GM23338 (cell line): ENCODE measurements around the gene PSMD5. TPM values are rescaled to one million over a fixed set of nuclear protein-coding genes. Genes with fewer than 3 reads are reported as not detected.

Source experiments
- ATAC-seq: fragments of 200-7000 bp; cut with Tn5 transposase; 3 replicates; pipeline ENCODE4 v1.9.1; 2020
- DNase-seq: peaks from one replicate; pipeline ENCODE4 v3.0.0-alpha.2; 2015; ENCODE audit warnings: low spot score
- H2AFZ ChIP-seq: fragments of 200-600 bp; sonication (generic); 2 replicates; pipeline ENCODE4 v1.8.0; 2016; ENCODE audit warnings: antibody characterized with exemption, mild to moderate bottlenecking, moderate library complexity
- H3F3A ChIP-seq: fragments of 200-600 bp; sonication (generic); replicated peaks from 2 replicates; pipeline ENCODE4 v1.8.0; 2017; ENCODE audit warnings: antibody characterized with exemption, mixed run types, low read depth
- H3K27ac ChIP-seq: fragments of 200-600 bp; sonication (generic); 2 replicates; pipeline ENCODE4 v1.6.1; 2016; ENCODE audit warnings: low read depth
- H3K27me3 ChIP-seq: fragments of 200-600 bp; sonication (generic); 2 replicates; pipeline ENCODE4 v1.8.0; 2016; ENCODE audit warnings: mild to moderate bottlenecking, mixed run types, moderate library complexity; ENCODE audit not compliant: insufficient read depth
- H3K36me3 ChIP-seq: fragments of 200-600 bp; sonication (generic); 2 replicates; pipeline ENCODE4 v1.8.0; 2016; ENCODE audit warnings: mild to moderate bottlenecking; ENCODE audit not compliant: insufficient read depth
- H3K4me1 ChIP-seq: fragments of 200-600 bp; sonication (generic); 2 replicates; pipeline ENCODE4 v1.8.0; 2016; ENCODE audit warnings: mild to moderate bottlenecking, moderate library complexity; ENCODE audit not compliant: insufficient read depth
- H3K4me2 ChIP-seq: fragments of 200-600 bp; sonication (generic); 2 replicates; pipeline ENCODE4 v1.7.1; 2017; ENCODE audit warnings: mixed run types
- H3K4me3 ChIP-seq: fragments of 200-600 bp; sonication (generic); 2 replicates; pipeline ENCODE4 v1.6.1; 2016; ENCODE audit warnings: mixed run types
- H3K79me2 ChIP-seq: fragments of 200-600 bp; sonication (generic); replicated peaks from 2 replicates; pipeline ENCODE4 v1.8.0; 2017; ENCODE audit warnings: mild to moderate bottlenecking; ENCODE audit not compliant: insufficient read depth
- H3K9me2 ChIP-seq: fragments of 200-600 bp; sonication (generic); 2 replicates; pipeline ENCODE4 v1.8.0; 2017; ENCODE audit not compliant: insufficient read depth
- H4K20me1 ChIP-seq: fragments of 200-600 bp; sonication (generic); replicated peaks from 2 replicates; pipeline ENCODE4 v1.8.0; 2017; ENCODE audit warnings: mild to moderate bottlenecking; ENCODE audit not compliant: insufficient read depth
- H3K27ac Mint-ChIP-seq: 2 replicates; pipeline ENCODE4 v1.8.0; 2020; ENCODE audit warnings: inconsistent platforms, mild to moderate bottlenecking, moderate library complexity, mixed read lengths
- H3K27me3 Mint-ChIP-seq: 3 replicates; pipeline ENCODE4 v1.8.0; 2022; ENCODE audit warnings: low read depth, mild to moderate bottlenecking, moderate library complexity, mixed read lengths, inconsistent platforms; ENCODE audit not compliant: insufficient read depth, poor library complexity
- H3K36me3 Mint-ChIP-seq: 3 replicates; pipeline ENCODE4 v1.8.0; 2021; ENCODE audit warnings: low read depth, mild to moderate bottlenecking, inconsistent platforms, moderate library complexity, mixed read lengths
- H3K4me1 Mint-ChIP-seq: 3 replicates; pipeline ENCODE4 v1.8.0; 2020; ENCODE audit warnings: mild to moderate bottlenecking, inconsistent platforms, mixed read lengths
- H3K4me3 Mint-ChIP-seq: 3 replicates; pipeline ENCODE4 v1.8.0; 2021; ENCODE audit warnings: moderate library complexity, mild to moderate bottlenecking, inconsistent platforms, mixed read lengths
- H3K9me3 Mint-ChIP-seq: 3 replicates; pipeline ENCODE4 v1.8.0; 2020; ENCODE audit warnings: moderate library complexity, mild to moderate bottlenecking, inconsistent platforms, mixed read lengths
- CREB1 ChIP-seq: fragments of 250-450 bp; sonication (Bioruptor Pico); IDR thresholded peaks from 2 replicates; pipeline ENCODE4 v1.5.0; 2020; ENCODE audit warnings: low read depth, mild to moderate bottlenecking, moderate library complexity
- EZH2 ChIP-seq: fragments of 200-600 bp; sonication (generic); IDR thresholded peaks from one replicate; pipeline ENCODE4 v1.8.0; 2017; ENCODE audit warnings: antibody characterized with exemption, mild to moderate bottlenecking, low read depth; ENCODE audit not compliant: unreplicated experiment
- EZH2phosphoT487 ChIP-seq: fragments of 200-600 bp; sonication (generic); IDR thresholded peaks from one replicate; pipeline ENCODE4 v1.8.1; 2018; ENCODE audit warnings: antibody characterized with exemption; ENCODE audit not compliant: unreplicated experiment
- JUNB ChIP-seq: IDR thresholded peaks from one replicate; pipeline ENCODE4 v1.6.1; 2016; ENCODE audit warnings: antibody characterized with exemption; ENCODE audit not compliant: unreplicated experiment
- NANOG ChIP-seq: IDR thresholded peaks from 2 replicates; pipeline ENCODE4 v1.6.1; 2016; ENCODE audit warnings: antibody characterized with exemption, borderline replicate concordance
- POLR2AphosphoS5 ChIP-seq: IDR thresholded peaks from 2 replicates; pipeline ENCODE4 v1.6.1; 2016; ENCODE audit warnings: antibody characterized with exemption, low read depth
- STAT1 ChIP-seq: IDR thresholded peaks from one replicate; pipeline ENCODE4 v1.6.1; 2016; ENCODE audit warnings: antibody characterized with exemption; ENCODE audit not compliant: unreplicated experiment
- ZNF114 ChIP-seq: fragments of 250-450 bp; sonication (Bioruptor Pico); IDR thresholded peaks from 2 replicates; pipeline ENCODE4 v1.5.0; 2020; ENCODE audit warnings: mild to moderate bottlenecking, moderate library complexity
- ZNF331 ChIP-seq: fragments of 250-450 bp; sonication (Bioruptor Pico); IDR thresholded peaks from 2 replicates; pipeline ENCODE4 v1.5.0; 2020; ENCODE audit warnings: low read depth, mild to moderate bottlenecking, moderate library complexity
- polyA plus RNA-seq: library from polyadenylated mRNA; unstranded; fragments of >200 nt; fragmentation: Nextera tagmentation; extraction: Ambion mirVana; gene quantifications from 2 replicates; pipeline ENCODE4 v1.2.1, GENCODE V29; 2016
- total RNA-seq: library from RNA; depleted of rRNA; stranded (reverse); fragments of >200 nt; shearing (Covaris generic); gene quantifications from 2 replicates; pipeline ENCODE4 v1.2.3, GENCODE V29; 2014
- TF ChIP-seq, protein P1 (sequence below): IDR thresholded peaks from one replicate; pipeline ENCODE4 v1.6.1; 2018; ENCODE audit warnings: antibody characterized with exemption; ENCODE audit not compliant: unreplicated experiment
- TF ChIP-seq, protein P2 (sequence below), 2 experiments: fragments of 200-600 bp in 1 of 2; sonication (generic) in 1 of 2; conservative IDR thresholded peaks; 2 replicates each; pipeline versions ENCODE4 v1.5.1 to v1.6.1; 2016 to 2017; ENCODE audit warnings: antibody characterized with exemption in 2 of 2, low read depth in 2 of 2, mild to moderate bottlenecking in 2 of 2, moderate library complexity in 1 of 2
- TF ChIP-seq, protein P3 (sequence below): IDR thresholded peaks from 2 replicates; pipeline ENCODE4 v1.6.1; 2016; ENCODE audit warnings: antibody characterized with exemption

The PSMD5 gene
- total and polyA plus RNA-seq, 2 experiments from 2014 or later = 23.9 to 40.5 TPM

DNA sequence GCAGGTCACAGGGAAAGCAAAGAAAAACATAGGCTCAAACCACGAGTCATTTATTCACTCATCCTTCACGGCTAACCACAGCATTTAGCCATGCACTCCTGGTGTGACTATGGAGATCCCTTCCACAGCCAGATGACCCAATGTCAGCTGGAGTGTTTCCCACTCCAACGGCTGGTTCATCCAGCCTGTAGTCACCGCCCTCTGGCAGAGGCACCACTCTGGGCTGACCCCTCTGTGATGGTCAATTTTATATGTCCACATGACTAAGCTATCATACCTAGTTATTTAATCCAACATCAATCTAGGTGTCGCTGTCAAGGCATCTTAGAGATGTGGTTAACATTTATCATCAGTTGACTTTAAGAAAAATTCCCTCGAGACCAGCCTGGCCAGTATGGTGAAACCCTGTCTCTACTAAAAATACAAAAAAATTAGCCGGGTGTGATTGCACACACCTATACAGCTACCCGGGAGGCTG, 43.8 kb upstream of the PSMD5 start (continued):
- TF ChIP-seq, protein P1, sequence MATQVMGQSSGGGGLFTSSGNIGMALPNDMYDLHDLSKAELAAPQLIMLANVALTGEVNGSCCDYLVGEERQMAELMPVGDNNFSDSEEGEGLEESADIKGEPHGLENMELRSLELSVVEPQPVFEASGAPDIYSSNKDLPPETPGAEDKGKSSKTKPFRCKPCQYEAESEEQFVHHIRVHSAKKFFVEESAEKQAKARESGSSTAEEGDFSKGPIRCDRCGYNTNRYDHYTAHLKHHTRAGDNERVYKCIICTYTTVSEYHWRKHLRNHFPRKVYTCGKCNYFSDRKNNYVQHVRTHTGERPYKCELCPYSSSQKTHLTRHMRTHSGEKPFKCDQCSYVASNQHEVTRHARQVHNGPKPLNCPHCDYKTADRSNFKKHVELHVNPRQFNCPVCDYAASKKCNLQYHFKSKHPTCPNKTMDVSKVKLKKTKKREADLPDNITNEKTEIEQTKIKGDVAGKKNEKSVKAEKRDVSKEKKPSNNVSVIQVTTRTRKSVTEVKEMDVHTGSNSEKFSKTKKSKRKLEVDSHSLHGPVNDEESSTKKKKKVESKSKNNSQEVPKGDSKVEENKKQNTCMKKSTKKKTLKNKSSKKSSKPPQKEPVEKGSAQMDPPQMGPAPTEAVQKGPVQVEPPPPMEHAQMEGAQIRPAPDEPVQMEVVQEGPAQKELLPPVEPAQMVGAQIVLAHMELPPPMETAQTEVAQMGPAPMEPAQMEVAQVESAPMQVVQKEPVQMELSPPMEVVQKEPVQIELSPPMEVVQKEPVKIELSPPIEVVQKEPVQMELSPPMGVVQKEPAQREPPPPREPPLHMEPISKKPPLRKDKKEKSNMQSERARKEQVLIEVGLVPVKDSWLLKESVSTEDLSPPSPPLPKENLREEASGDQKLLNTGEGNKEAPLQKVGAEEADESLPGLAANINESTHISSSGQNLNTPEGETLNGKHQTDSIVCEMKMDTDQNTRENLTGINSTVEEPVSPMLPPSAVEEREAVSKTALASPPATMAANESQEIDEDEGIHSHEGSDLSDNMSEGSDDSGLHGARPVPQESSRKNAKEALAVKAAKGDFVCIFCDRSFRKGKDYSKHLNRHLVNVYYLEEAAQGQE = no peak
- TF ChIP-seq STAT1 (no peak), EZH2 (no peak), POLR2AphosphoS5 (no peak), JUNB (no peak), ZNF331 (CRISPR knock-in tag) (no peak), CREB1 (no peak), EZH2phosphoT487 (no peak)
- TF ChIP-seq, protein P2, sequence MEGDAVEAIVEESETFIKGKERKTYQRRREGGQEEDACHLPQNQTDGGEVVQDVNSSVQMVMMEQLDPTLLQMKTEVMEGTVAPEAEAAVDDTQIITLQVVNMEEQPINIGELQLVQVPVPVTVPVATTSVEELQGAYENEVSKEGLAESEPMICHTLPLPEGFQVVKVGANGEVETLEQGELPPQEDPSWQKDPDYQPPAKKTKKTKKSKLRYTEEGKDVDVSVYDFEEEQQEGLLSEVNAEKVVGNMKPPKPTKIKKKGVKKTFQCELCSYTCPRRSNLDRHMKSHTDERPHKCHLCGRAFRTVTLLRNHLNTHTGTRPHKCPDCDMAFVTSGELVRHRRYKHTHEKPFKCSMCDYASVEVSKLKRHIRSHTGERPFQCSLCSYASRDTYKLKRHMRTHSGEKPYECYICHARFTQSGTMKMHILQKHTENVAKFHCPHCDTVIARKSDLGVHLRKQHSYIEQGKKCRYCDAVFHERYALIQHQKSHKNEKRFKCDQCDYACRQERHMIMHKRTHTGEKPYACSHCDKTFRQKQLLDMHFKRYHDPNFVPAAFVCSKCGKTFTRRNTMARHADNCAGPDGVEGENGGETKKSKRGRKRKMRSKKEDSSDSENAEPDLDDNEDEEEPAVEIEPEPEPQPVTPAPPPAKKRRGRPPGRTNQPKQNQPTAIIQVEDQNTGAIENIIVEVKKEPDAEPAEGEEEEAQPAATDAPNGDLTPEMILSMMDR (conservative IDR thresholded peaks at IDR 0.05; ENCODE audit: low read depth in 2 of 2) = no peak
- TF ChIP-seq, protein P3, sequence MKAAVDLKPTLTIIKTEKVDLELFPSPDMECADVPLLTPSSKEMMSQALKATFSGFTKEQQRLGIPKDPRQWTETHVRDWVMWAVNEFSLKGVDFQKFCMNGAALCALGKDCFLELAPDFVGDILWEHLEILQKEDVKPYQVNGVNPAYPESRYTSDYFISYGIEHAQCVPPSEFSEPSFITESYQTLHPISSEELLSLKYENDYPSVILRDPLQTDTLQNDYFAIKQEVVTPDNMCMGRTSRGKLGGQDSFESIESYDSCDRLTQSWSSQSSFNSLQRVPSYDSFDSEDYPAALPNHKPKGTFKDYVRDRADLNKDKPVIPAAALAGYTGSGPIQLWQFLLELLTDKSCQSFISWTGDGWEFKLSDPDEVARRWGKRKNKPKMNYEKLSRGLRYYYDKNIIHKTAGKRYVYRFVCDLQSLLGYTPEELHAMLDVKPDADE = no peak

DNA sequence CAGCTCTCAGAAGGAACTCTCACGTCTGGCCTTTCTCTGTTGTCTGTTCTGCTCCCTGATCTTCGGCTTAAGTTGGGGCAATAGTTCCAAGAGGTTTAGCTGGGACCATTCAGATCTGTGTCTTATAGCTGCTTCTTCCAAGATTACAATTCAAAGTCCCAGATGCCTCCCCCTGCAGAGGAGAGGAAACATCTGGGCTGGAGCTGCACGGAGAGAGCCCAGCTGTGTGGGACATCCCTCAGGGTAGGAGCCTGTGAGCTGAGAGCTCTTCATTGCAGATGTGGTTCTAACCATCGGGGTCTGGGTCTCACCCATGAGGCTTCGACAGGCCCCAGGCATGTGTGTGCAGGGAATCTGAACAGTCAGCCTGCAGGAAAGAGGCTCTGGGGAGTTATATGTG, 43.2 kb upstream of the PSMD5 start:
- Histone ChIP-seq H2AFZ (peak overlapping the region; percentile 63; the same call in 1 of the 2 replicates), H3K36me3 (no peaks in the 10 kb centered on the region), H3K9me2 (no peaks in the 10 kb centered on the region), H3K27ac (no peak overlapping the region), H4K20me1 (no peaks in the 10 kb centered on the region), H3K79me2 (no peaks in the 10 kb centered on the region), H3K4me3 (no peak overlapping the region), H3F3A (no peaks in the 10 kb centered on the region), H3K4me2 (no peak overlapping the region), H3K27me3 (no peaks in the 10 kb centered on the region), H3K4me1 (no peaks in the 10 kb centered on the region)
- peak; percentile 34; the same call in 2 of the 3 replicates for ATAC-seq
- H3K27me3 Mint-ChIP-seq = peaks cover 11% of the 10 kb centered on the region
- no peak overlapping the region for H3K4me3 Mint-ChIP-seq
- no peaks in the 10 kb centered on the region for H3K9me3 Mint-ChIP-seq
- DNase-seq = no peak
- peaks cover 13% of the 10 kb centered on the region for H3K4me1 Mint-ChIP-seq
- no peaks in the 10 kb centered on the region for H3K36me3 Mint-ChIP-seq
- H3K27ac Mint-ChIP-seq = no peak overlapping the region
- no peak for TF ChIP-seq EZH2
- TF ChIP-seq STAT1 = no peak
- TF ChIP-seq ZNF114 (CRISPR knock-in tag) = no peak
- no peak for TF ChIP-seq JUNB
- TF ChIP-seq EZH2phosphoT487 = no peak
- TF ChIP-seq, protein P1 = no peak
- TF ChIP-seq ZNF331 (CRISPR knock-in tag) = no peak
- no peak for TF ChIP-seq CREB1
- TF ChIP-seq, protein P2 (conservative IDR thresholded peaks at IDR 0.05; ENCODE audit: low read depth in 2 of 2) = no peak
- TF ChIP-seq NANOG = no peak
